Endometrium (tissue), 2 donors: Measurements from ENCODE around the gene LILRB4.
"Not testable (repeated sequence)": the region's sequence is repeated elsewhere in the genome, so short reads cannot be mapped to it uniquely, and the experiment has no call there.

ENCODE experiments used
- FAIRE-seq: peaks from 2 replicates; lab custom pipeline; 2012; peaks lifted over from hg19 to GRCh38; lab: Jason Lieb, UNC
- donor health status: control.
- donor health status: control.

The LILRB4 gene

GRCh38 chr19:54662730-54663129 lies at the start of gene LILRB4:
TSS of gene LILRB4 (plus strand) at chr19:54662985. CDS start at chr19:54663034, 49 bp downstream.
- no peak for FAIRE-seq

- no peak for FAIRE-seq
Measured at GRCh38 chr19:54614726-54615125, 48.1 kb upstream of the LILRB4 start.

- no peak for FAIRE-seq
Measured at GRCh38 chr19:54616057-54616456, 46.7 kb upstream of the LILRB4 start.

- FAIRE-seq = no peak
Measured at GRCh38 chr19:54616821-54617560, 45.8 kb upstream of the LILRB4 start.

GRCh38 chr19:54620464-54620863 lies 42.3 kb upstream of the LILRB4 start:
- no peak for FAIRE-seq

- no peak for FAIRE-seq
Measured at GRCh38 chr19:54622431-54622830, 40.4 kb upstream of the LILRB4 start.

GRCh38 chr19:54624234-54624633 lies 38.6 kb upstream of the LILRB4 start:
- not testable (repeated sequence) for FAIRE-seq

GRCh38 chr19:54624934-54625730 lies 37.7 kb upstream of the LILRB4 start:
- not testable (repeated sequence) for FAIRE-seq

- no peak for FAIRE-seq
Measured at GRCh38 chr19:54626757-54627156, 36.0 kb upstream of the LILRB4 start.

- not testable (repeated sequence) for FAIRE-seq
Measured at GRCh38 chr19:54627912-54628311, 34.9 kb upstream of the LILRB4 start.

GRCh38 chr19:54630262-54630661 lies 32.5 kb upstream of the LILRB4 start, which contains the start of gene LILRB1:
TSS of gene LILRB1 (plus strand) at chr19:54630484. CDS start at chr19:54631074, 590 bp downstream.
- not testable (repeated sequence) for FAIRE-seq

GRCh38 chr19:54630782-54631181 lies 32.0 kb upstream of the LILRB4 start:
- no peak for FAIRE-seq

- FAIRE-seq = not testable (repeated sequence)
Measured at GRCh38 chr19:54631489-54632337, 31.1 kb upstream of the LILRB4 start.

- not testable (repeated sequence) for FAIRE-seq
Measured at GRCh38 chr19:54632517-54632916, 30.3 kb upstream of the LILRB4 start.

GRCh38 chr19:54633401-54633800 lies 29.4 kb upstream of the LILRB4 start:
- FAIRE-seq = no peak

GRCh38 chr19:54636081-54636480 lies 26.7 kb upstream of the LILRB4 start:
- FAIRE-seq = not testable (repeated sequence)

GRCh38 chr19:54638683-54639082 lies 24.1 kb upstream of the LILRB4 start:
- no peak for FAIRE-seq

- FAIRE-seq = not testable (repeated sequence)
Measured at GRCh38 chr19:54642953-54643352, 19.8 kb upstream of the LILRB4 start.

GRCh38 chr19:54643583-54643982 lies 19.2 kb upstream of the LILRB4 start:
- not testable (repeated sequence) for FAIRE-seq

- FAIRE-seq = no peak
Measured at GRCh38 chr19:54644056-54644455, 18.7 kb upstream of the LILRB4 start.

- no peak for FAIRE-seq
Measured at GRCh38 chr19:54646331-54646841, 16.4 kb upstream of the LILRB4 start.

GRCh38 chr19:54648129-54648528 lies 14.7 kb upstream of the LILRB4 start:
- no peak for FAIRE-seq
